Measurements from ENCODE around the gene CFAP100.

GRCh38 chr3:126456211-126456610 is 61.5 kb downstream of the CFAP100 start:
- no peak for TF ChIP-seq CTCF (IDR thresholded peaks at IDR 0.05; ENCODE audit: poor library complexity)
- no peak for TF ChIP-seq EZH2 (IDR thresholded peaks at IDR 0.05; ENCODE audit: borderline replicate concordance)
- no peak for TF ChIP-seq EZH2phosphoT487 (IDR thresholded peaks at IDR 0.05; ENCODE audit: low read depth, severe bottlenecking, unreplicated experiment)

All from hepatocyte (in vitro differentiated cells).